ENCODE data around the gene UBL7.

- no peak for TF ChIP-seq EZH2phosphoT487 (IDR thresholded peaks at IDR 0.05; ENCODE audit: insufficient read depth, low read depth)
- no peak for TF ChIP-seq EZH2 (IDR thresholded peaks at IDR 0.05; ENCODE audit: insufficient read depth, poor library complexity, severe bottlenecking)
Observed at GRCh38 chr15:74403991-74404563, 56.9 kb downstream of the UBL7 start.

All from GM23248 (cell line).